Activated T-cell treated with anti-CD3 and anti-CD28 coated beads, Interleukin-2, amount 50 U/mL, for 4 hours (primary cell): Measurements from ENCODE around the gene LGALS4. TPM values are rescaled to one million over a fixed set of nuclear protein-coding genes. Genes with fewer than 3 reads are reported as not detected.
A peak's percentile ranks its signal among the peaks of the same experiment; 100 is the strongest.

ENCODE experiments used
- ATAC-seq, 2 donors: fragments of 200-7000 bp; cut with Tn5 transposase; one replicate each; pipeline ENCODE4 v1.10.0; 2021
- DNase-seq: peaks from one replicate; pipeline ENCODE4 v3.0.0-alpha.2; 2020
- H3K27me3 Mint-ChIP-seq: one replicate; pipeline ENCODE4 v1.8.0; 2021; ENCODE audit warnings: low read depth, mixed read lengths
- H3K36me3 Mint-ChIP-seq: one replicate; pipeline ENCODE4 v1.8.0; 2022; ENCODE audit warnings: mixed read lengths; ENCODE audit not compliant: insufficient read depth
- H3K4me1 Mint-ChIP-seq: one replicate; pipeline ENCODE4 v1.8.0; 2021; ENCODE audit warnings: low read depth, mixed read lengths
- H3K4me3 Mint-ChIP-seq: one replicate; pipeline ENCODE4 v1.8.0; 2021; ENCODE audit warnings: mild to moderate bottlenecking, moderate library complexity, mixed read lengths
- H3K9me3 Mint-ChIP-seq: one replicate; pipeline ENCODE4 v1.8.0; 2021; ENCODE audit warnings: mixed read lengths
- total RNA-seq, 3 donors: library from RNA; stranded (reverse); gene quantifications; one replicate each; pipeline ENCODE4 v1.2.1, GENCODE V29; 2021

The LGALS4 gene
- total RNA-seq, 3 donors from 2014 or later = 1.7 to 2.7 (median 2.2) TPM

DNA sequence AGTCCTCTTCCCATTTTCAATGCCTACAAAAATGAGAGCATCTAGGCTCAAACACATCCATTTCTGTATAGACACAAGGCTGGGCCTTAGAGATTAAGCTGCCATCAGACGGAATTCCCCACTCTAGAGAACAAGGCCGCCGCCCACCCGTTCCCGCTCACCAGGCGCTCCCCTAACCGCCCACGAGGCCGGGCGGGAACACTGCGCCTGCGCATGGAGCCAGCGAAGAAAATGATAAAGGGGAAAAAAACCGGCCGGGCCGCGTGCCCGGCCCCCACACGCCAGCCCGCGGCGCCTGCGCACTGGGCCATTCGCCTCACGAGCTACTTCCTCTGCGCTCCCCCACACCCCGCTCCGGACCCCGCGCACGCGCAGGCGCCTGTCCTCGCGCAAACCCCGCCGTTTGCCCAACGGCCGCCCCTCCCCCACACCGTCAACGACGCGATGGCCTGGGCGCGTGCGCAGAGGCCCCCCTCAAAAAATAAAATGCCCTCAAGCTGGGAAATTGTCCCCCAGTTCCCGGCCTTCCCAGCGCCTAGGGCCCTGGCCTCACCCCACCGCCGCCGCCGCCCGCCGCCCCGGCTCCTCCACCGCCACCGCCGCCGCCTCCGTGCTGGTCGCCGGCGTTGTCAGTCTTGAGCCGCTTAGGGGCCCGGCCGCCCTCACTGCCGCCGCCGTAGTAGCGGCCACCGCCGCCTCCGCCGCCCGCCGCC, 36.6 kb upstream of the LGALS4 start:
- no peaks in the 10 kb centered on the region for H3K9me3 Mint-ChIP-seq
- DNase-seq (peak; percentile 99), ATAC-seq (peak; percentile 35 to 39)
- H3K4me3 Mint-ChIP-seq = peak overlapping the region; percentile 97
- peaks cover 35% of the 10 kb centered on the region for H3K36me3 Mint-ChIP-seq
- H3K27me3 Mint-ChIP-seq = no peaks in the 10 kb centered on the region
- H3K4me1 Mint-ChIP-seq = peaks cover 63% of the 10 kb centered on the region

DNA sequence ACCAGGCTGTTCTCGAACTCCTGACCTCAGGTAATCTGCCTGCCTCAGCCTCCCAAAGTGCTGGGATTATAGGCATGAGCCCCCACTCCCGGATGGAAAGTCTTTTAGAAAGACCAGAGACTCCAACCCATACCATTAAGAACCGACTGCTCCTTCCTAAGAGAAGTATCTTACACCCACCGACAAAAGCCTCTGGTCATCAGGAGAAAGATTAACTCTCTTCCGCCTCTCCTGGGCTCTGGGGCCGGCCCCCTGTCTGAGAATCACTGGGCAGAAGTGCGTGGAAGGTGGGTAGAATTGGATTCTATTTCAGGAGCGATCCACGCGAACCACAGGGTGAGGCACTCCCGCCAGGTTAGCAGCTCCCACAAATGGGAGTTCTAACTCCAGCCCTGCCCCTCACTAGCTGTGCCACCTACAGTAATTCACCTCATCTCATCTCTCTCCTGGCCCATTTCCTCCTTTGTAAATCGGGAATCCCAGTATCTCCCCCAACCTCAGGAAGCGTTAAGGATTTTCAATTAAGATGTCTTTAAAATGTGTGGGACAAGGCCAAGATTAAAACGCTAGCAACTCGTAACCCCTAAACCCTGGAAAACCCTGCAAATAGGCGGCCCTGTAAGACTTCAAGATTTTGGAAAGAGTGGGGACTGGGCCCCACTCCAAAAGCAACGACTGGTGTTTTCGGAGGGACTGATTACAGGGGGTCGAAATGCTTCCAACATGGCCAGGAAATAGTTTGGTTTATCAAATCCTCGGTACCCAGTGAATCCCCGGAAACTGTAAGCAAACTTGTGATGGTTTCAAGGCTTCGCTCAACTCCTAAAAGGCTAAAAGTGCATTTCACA, 35.8 kb upstream of the LGALS4 start:
- no peaks in the 10 kb centered on the region for H3K27me3 Mint-ChIP-seq
- ATAC-seq (no peak), DNase-seq (no peak)
- H3K4me3 Mint-ChIP-seq = peak overlapping the region; percentile 97
- peaks cover 69% of the 10 kb centered on the region for H3K4me1 Mint-ChIP-seq
- H3K36me3 Mint-ChIP-seq = peaks cover 42% of the 10 kb centered on the region
- no peaks in the 10 kb centered on the region for H3K9me3 Mint-ChIP-seq

DNA sequence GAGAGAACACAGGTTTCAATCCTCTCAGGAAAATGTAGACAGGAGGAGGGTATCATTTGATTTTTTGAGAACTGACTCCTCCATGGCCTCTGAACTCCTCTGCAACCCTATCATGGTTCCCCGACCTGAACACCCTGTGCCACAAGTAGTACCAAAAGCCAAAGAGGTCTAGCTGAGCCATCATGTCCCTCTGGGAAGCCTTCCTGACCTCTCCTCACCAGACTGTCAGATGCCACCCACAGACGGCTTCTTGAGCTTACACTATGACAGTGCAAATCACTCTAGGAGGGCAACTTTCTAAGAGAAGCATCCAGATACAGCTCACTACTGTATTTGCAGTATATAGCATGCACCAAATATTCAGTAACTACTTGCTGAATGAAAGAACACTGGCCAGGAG, 33.4 kb upstream of the LGALS4 start:
- Mint-ChIP-seq H3K27me3 (no peaks in the 10 kb centered on the region), H3K4me3 (no peak overlapping the region), H3K4me1 (peaks cover 80% of the 10 kb centered on the region), H3K9me3 (no peaks in the 10 kb centered on the region), H3K36me3 (peaks cover 62% of the 10 kb centered on the region)
- DNase-seq = no peak
- ATAC-seq = no peak

DNA sequence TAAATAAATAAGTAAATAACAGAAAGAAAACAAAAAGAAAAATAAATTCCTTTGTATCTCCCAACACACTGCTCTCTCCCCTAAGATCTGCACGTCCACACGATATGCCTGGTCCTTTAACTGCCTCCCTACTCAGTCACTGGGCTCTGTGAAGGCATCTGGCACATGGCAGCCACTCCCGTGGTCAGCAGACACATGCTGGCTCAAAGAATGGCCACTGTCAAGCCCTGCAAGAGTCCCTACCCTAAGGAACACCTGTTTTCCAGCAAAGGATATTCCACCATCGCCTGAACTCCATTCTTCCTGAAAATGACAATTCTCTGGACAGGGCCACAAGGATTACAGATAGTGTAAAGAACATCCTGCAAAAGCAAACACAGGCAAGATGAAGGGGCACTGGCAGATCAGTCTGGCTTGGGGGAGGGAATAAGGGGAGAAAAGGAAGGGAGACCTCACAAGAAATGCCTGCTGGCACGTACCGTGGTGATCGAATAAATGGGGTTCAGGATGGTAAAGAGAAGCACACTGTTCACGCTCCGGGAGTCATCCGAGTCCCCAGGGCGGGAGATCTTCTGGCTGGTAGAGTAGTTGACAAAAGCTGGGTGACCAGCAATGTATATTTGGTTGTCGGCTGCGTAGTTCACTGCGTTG, 32.8 kb upstream of the LGALS4 start:
- peaks cover 68% of the 10 kb centered on the region for H3K36me3 Mint-ChIP-seq
- peaks cover 80% of the 10 kb centered on the region for H3K4me1 Mint-ChIP-seq
- H3K9me3 Mint-ChIP-seq = no peaks in the 10 kb centered on the region
- ATAC-seq = no peak
- DNase-seq = no peak
- H3K27me3 Mint-ChIP-seq = no peaks in the 10 kb centered on the region
- H3K4me3 Mint-ChIP-seq = peak overlapping the region; percentile 45

DNA sequence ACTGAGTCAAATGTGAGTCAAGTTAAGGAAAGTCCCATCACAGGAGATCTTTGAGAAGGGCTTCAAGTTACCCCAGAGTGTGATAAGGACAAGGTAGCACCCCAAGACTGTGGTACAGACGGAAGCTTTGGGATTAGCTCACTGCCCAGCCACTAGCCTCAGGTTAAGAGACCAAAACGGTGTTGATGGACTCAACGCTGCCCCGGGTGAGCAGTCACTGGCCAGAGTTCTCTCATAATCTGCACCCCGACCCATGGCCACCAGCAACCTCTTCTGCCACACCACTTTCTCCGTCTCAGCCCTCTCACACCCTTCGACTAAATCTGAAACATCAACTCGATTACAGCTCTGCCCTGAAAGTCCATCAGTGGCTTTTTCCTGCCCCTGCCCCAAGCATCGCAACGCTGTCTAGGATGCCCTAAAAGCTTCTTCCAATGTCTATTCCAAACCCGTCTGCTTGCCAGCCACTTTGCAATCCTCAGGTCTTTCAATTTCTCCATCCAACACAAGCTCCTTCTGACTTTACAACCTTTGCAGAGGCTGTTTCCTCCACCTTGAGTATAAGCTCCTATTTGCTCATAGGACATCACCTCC, 31.4 kb upstream of the LGALS4 start:
- Mint-ChIP-seq H3K36me3 (peaks cover 78% of the 10 kb centered on the region), H3K27me3 (no peaks in the 10 kb centered on the region), H3K4me1 (peaks cover 91% of the 10 kb centered on the region), H3K4me3 (peak overlapping the region; percentile 39), H3K9me3 (no peaks in the 10 kb centered on the region)
- DNase-seq = no peak
- peak; percentile 24 to 32 for ATAC-seq

DNA sequence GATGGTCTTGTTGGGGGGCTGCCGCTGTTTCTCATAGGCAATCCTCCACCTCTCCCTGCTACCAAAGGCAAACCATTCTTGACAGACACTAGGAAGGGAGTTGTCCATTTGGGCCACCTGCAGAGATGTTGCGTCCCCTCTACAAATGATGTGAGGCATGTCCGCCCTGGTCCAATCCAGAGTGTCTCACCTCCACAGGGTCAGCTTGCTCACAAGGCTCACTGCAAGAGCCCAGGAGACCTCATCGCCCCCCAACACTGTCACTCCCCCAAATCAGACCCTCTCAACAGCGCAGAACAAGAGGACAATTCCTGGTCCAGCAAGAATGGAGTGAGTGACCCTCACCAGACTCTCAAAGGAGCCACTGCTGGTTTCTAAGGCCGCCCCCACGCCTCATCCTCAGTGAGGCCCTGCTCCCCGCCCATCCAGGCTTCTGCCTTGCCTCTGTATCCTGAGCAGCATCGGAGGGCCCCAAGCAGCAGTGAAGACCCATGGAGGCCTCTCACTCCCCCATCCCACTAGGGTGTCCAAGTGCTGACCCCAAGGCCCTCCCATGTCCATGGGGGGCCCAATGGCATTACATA, 30.5 kb upstream of the LGALS4 start:
- Mint-ChIP-seq H3K9me3 (no peaks in the 10 kb centered on the region), H3K27me3 (no peaks in the 10 kb centered on the region), H3K4me1 (peaks cover 93% of the 10 kb centered on the region), H3K36me3 (peaks cover 79% of the 10 kb centered on the region), H3K4me3 (peak overlapping the region; percentile 77)
- DNase-seq = no peak
- ATAC-seq = no peak

DNA sequence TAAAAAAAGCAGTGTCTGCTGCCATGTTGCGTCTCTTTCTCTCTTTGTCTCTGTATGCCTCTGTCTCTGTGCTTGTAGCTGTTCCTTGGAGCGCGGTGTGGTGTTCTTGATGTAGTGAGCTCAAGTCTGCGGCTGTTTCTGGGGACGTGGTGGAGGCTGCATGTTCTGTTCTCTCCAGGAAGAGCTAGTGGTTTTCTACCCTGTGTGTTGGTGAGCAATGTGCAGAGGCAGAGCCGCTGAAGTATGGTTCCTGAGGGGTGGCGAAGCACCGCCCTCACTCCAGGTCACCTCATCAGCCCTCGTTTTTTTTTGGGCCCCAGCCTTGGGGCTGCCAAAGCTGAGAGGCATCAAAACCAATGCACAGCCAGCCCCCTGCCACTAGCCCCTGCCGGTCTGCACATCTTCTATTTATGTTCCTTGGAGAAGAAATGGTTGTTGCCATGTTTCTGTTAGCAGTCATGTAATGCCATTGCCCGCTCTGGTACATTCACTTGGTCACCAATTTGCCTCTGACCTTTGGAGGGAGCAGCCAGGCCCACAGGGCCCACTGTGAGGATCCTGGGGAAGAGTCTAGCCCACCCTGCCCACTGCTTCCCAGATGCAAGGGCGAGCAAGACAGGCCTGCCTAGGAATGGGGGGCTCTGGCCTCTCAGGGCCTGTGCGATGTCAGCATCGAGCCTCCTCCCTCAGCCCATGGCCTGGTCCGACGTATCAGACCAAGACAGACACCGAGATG, 29.9 kb upstream of the LGALS4 start:
- Mint-ChIP-seq H3K4me1 (peaks cover 90% of the 10 kb centered on the region), H3K9me3 (no peaks in the 10 kb centered on the region), H3K4me3 (peak overlapping the region; percentile 77), H3K36me3 (peaks cover 74% of the 10 kb centered on the region), H3K27me3 (no peaks in the 10 kb centered on the region)
- DNase-seq = peak; percentile 43
- peak; percentile 49 to 68 for ATAC-seq

DNA sequence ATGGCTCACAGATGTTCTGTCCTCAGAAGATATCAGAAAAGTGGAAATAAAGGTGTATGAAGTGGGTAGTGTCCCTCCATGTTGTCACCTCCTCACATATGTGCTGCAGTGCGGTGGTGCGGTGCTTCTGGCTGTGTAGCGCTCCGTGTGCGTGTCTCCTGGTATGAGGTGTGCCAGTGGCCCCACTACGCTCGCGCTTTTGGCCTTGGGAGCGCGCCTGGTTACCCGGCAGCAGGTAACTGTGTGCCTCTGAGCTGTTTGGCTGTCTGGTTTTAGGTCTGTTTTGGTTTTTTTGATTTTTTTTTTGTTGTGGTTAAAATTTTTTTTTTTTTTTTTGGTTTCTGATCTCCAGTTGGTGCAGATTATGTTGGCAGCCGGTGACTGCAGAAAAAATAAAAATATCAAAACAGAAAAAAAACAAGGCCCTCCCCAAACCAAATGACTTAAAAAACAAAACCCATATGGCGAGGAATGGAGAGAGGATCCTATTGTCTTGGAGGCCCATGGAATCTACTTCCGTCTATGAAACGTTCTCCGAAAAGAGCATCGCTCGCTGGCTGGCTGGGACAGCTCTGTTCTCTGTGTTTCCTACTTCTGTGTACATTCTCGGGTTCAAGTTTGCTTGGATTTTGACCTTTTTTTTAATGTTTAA, 29.2 kb upstream of the LGALS4 start:
- no peak for DNase-seq
- no peaks in the 10 kb centered on the region for H3K9me3 Mint-ChIP-seq

DNA sequence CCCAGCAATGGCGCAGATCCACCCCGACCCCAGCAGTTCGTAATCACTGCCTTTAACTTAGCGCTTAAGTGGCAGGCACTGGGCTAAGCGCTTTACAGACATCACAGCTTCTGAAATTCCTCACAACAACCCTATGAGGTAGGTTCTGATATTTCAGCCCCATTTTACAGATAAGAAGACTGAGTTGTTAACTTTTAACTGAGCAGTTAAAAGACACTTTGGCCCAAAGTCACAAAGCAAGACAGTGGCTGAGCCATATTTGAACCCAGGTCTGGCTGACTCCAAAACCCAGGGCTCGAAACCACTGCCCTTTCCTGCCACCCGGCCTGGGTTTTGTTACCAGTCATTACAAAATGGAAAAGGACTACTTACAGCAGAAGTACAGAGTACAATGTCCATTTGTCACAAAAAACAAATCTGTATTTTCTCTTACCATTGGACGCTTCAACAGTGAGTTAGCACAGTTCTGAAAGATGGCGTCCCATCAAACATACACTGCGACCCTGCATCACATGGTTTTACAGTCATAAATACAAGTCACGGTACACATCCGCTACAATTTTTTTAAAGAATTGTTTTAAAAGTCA, 28.5 kb upstream of the LGALS4 start:
- ATAC-seq (no peak), DNase-seq (no peak)
- no peaks in the 10 kb centered on the region for H3K9me3 Mint-ChIP-seq
- no peaks in the 10 kb centered on the region for H3K27me3 Mint-ChIP-seq
- peaks cover 75% of the 10 kb centered on the region for H3K36me3 Mint-ChIP-seq
- peaks cover 80% of the 10 kb centered on the region for H3K4me1 Mint-ChIP-seq
- H3K4me3 Mint-ChIP-seq = no peak overlapping the region

More for the DNA sequence above, 29.2 kb upstream of the LGALS4 start:
- Mint-ChIP-seq H3K27me3 (no peaks in the 10 kb centered on the region), H3K4me1 (peaks cover 84% of the 10 kb centered on the region), H3K36me3 (peaks cover 73% of the 10 kb centered on the region), H3K4me3 (peak overlapping the region; percentile 77)
- no peak for ATAC-seq

DNA sequence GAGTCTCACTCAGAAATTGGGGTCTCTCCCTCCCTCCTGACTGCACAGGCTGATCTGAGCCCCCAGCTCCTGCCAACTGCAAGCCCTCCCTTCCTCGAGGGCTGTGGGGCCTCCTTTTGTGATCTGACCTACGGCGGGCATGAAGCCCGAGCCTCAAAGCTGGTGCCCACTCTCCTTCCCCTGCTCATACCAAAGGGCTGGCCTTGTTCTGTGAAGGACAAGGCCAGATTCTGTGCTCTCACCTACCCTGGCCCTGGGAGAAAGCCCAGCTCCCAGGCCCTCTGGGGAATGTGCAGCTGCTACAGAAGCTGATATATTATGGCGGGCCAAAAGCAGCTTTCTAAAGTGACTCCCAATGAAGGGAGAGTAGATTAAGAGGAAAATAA, 27.8 kb upstream of the LGALS4 start:
- DNase-seq (no peak), ATAC-seq (no peak)
- peaks cover 73% of the 10 kb centered on the region for H3K4me1 Mint-ChIP-seq
- no peaks in the 10 kb centered on the region for H3K27me3 Mint-ChIP-seq
- H3K4me3 Mint-ChIP-seq = peak overlapping the region; percentile 16
- peaks cover 72% of the 10 kb centered on the region for H3K36me3 Mint-ChIP-seq
- H3K9me3 Mint-ChIP-seq = no peaks in the 10 kb centered on the region

DNA sequence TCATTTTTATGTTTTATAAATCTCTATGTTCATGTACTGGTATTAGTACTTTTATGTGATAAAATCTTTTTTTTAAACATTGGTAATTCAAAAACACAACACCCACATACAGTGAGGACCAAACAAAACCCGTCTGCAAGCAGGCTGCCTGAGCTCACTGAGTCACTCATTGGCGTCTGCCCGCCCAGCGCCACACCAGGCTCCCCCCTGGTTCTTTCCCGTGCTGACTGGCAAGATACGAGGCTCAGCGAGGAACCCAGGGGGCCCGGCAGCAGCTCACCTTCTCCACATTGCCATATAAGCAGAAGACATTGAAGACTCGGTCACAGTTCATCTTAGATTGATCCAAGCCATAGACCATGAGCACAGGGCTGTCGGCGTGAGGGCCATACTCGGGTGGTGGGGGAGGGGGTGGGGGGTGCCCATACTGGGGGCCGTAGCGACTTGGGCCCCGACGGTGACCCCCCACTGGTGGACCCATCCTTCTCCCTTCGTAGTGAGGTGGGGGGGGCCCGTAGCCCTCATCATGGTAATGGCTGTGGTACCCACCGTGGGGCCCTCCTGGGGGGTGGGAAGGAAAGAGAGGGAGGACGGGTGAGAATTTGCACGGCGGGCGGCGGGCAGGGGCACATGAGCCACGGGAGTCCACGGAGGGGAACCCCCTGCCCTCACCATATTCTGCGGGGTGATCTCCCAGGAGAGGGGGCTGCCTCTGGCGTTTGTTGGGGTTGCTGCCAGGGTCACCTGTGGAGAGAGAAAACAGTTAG, 27.3 kb upstream of the LGALS4 start:
- Mint-ChIP-seq H3K27me3 (no peaks in the 10 kb centered on the region), H3K4me1 (peaks cover 69% of the 10 kb centered on the region), H3K4me3 (no peak overlapping the region), H3K36me3 (peaks cover 68% of the 10 kb centered on the region), H3K9me3 (no peaks in the 10 kb centered on the region)
- ATAC-seq = no peak
- DNase-seq = no peak

DNA sequence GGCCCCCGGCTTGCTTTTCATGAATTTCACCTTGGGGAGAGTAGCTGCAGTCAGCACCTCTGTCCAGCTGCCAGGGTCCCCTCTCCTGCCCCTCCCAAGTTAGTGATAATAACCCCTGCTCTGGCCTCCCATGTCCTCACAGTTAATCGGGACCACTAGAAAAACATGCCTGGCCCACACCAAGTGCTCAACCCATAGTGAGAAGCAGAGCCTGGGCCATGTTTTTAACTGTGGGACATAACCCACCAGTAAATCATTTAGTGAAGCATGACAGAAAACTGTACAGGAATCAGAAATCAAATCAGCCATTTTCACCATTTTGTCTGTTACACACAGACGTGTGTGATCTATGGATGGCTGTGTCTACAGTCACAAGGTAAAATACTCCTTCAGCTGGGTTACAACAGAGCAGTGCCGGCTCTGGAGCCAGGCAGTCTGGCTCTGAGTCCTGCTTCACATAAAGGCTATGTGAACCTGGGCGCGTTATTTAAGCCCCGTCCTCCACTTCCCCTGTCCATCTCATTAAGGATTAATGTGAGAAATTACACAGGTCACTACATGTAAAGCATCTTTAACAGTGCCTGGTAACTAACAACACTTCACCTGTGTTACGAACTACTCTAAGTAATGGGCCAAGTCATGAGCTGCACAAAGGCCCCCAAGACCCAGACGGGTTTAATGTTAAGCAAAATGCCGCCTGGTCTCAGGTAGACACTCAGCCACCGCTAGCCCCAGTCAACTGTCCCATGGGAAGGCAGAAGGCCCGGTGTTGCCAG, 26.4 kb upstream of the LGALS4 start:
- DNase-seq = no peak
- no peaks in the 10 kb centered on the region for H3K27me3 Mint-ChIP-seq
- H3K36me3 Mint-ChIP-seq = peaks cover 63% of the 10 kb centered on the region
- H3K4me3 Mint-ChIP-seq = peak overlapping the region; percentile 26
- H3K4me1 Mint-ChIP-seq = peaks cover 61% of the 10 kb centered on the region
- H3K9me3 Mint-ChIP-seq = no peaks in the 10 kb centered on the region
- ATAC-seq = no peak
